ENCODE measurements around the gene LPP. TPM values are rescaled to one million over a fixed set of nuclear protein-coding genes. Genes with fewer than 3 reads are reported as not detected.

Gene LPP
- total and polyA plus RNA-seq, 2 donors from 2014 or later, result 6.7 to 233 TPM

- intact Hi-C loops (cut with DNase I), result no loop called here
- no peak overlapping the region for H3K27ac ChIP-seq (ENCODE audit: low read depth in 2 of 2, low read length in 2 of 2)
- no peaks in the 10 kb centered on the region for H3K36me3 ChIP-seq (ENCODE audit: control insufficient read depth in 2 of 3, insufficient read depth in 3 of 3, low read length in 3 of 3)
- H3K27me3 ChIP-seq (ENCODE audit: control insufficient read depth, insufficient read depth, low read length), result no peaks in the 10 kb centered on the region
- TF ChIP-seq, protein P1, sequence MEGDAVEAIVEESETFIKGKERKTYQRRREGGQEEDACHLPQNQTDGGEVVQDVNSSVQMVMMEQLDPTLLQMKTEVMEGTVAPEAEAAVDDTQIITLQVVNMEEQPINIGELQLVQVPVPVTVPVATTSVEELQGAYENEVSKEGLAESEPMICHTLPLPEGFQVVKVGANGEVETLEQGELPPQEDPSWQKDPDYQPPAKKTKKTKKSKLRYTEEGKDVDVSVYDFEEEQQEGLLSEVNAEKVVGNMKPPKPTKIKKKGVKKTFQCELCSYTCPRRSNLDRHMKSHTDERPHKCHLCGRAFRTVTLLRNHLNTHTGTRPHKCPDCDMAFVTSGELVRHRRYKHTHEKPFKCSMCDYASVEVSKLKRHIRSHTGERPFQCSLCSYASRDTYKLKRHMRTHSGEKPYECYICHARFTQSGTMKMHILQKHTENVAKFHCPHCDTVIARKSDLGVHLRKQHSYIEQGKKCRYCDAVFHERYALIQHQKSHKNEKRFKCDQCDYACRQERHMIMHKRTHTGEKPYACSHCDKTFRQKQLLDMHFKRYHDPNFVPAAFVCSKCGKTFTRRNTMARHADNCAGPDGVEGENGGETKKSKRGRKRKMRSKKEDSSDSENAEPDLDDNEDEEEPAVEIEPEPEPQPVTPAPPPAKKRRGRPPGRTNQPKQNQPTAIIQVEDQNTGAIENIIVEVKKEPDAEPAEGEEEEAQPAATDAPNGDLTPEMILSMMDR (IDR thresholded peaks at IDR 0.05; ENCODE audit: borderline replicate concordance, extremely low read depth, insufficient read depth), result no peak
- DNase-seq, result no peak
- no peaks in the 10 kb centered on the region for H3K9me3 ChIP-seq (ENCODE audit: control insufficient read depth in 2 of 3, insufficient read depth in 1 of 3, low read length in 3 of 3)
- no peaks in the 10 kb centered on the region for H3K4me1 ChIP-seq (ENCODE audit: control insufficient read depth in 2 of 3, insufficient read depth in 2 of 3, low read depth in 1 of 3, low read length in 3 of 3)
- no peak overlapping the region for H3K4me3 ChIP-seq (ENCODE audit: low read length in 3 of 3)
- no peak overlapping the region for H3K9ac ChIP-seq (ENCODE audit: low read length in 3 of 3)
- FAIRE-seq, result no peak
Observed at GRCh38 chr3:188861842-188862744, 708.1 kb downstream of the LPP start.

DNA sequence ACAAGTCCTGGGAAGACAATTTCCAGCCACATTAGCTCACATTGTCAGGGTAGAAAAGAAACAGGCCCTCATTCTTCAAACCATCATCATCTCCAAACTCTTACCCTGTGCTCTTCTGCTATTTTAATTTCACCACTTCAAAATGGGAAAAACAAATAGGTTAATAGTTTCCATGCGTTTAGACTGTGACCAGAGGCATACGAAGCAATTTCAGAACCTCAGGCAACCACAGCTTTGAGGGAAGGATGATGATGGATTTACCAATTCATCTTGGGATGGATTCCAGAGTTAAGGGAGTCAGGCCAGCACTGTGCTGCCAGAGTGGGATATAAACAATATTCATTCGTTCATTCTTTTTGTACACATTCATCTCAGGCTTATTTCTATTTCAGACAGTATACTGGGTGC lies 710.0 kb downstream of the LPP start:
- intact Hi-C loops (cut with DNase I), result no loop called here
- H3K4me3 ChIP-seq (ENCODE audit: low read length in 3 of 3), result no peak overlapping the region
- no peak overlapping the region for H3K27ac ChIP-seq (ENCODE audit: low read depth in 2 of 2, low read length in 2 of 2)
- TF ChIP-seq, protein P1 (IDR thresholded peaks at IDR 0.05; ENCODE audit: borderline replicate concordance, extremely low read depth, insufficient read depth), result no peak
- no peaks in the 10 kb centered on the region for H3K27me3 ChIP-seq (ENCODE audit: control insufficient read depth, insufficient read depth, low read length)
- DNase-seq (no peak), FAIRE-seq (no peak)
- H3K9ac ChIP-seq (ENCODE audit: low read length in 3 of 3), result no peak overlapping the region
- H3K9me3 ChIP-seq (ENCODE audit: control insufficient read depth in 2 of 3, insufficient read depth in 1 of 3, low read length in 3 of 3), result no peaks in the 10 kb centered on the region
- H3K36me3 ChIP-seq (ENCODE audit: control insufficient read depth in 2 of 3, insufficient read depth in 3 of 3, low read length in 3 of 3), result no peaks in the 10 kb centered on the region
- H3K4me1 ChIP-seq (ENCODE audit: control insufficient read depth in 2 of 3, insufficient read depth in 2 of 3, low read depth in 1 of 3, low read length in 3 of 3), result no peaks in the 10 kb centered on the region

DNA sequence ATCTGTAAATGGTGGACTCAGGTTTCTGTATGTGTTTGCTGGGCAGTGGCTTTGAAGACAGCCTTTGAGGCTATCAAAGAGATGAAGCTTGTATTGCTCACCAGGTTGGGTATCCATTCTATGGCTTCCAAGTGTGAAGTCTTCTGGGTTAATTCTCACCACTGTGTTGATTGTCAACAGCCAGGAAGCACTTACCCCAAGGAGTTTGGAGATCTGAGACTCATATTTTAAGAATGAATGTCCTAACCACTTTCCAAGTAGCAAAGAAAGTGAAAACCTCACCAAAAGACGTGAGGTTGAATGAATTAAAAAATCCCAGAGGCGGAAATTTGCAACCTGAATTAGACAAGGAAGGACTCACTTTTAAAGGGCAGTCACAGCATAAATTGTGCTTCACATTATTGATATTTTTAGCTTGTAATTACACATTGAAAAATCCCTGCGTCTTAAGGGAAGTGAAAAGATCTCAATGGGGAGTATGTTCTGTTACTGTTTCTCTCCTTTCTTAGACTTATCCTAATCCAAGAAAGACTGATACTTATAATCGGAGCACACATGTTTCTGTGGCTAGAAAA lies 713.8 kb downstream of the LPP start:
- no peaks in the 10 kb centered on the region for H3K36me3 ChIP-seq (ENCODE audit: control insufficient read depth in 2 of 3, insufficient read depth in 3 of 3, low read length in 3 of 3)
- intact Hi-C loops (cut with DNase I), result no loop called here
- no peaks in the 10 kb centered on the region for H3K4me1 ChIP-seq (ENCODE audit: control insufficient read depth in 2 of 3, insufficient read depth in 2 of 3, low read depth in 1 of 3, low read length in 3 of 3)
- no peak overlapping the region for H3K4me3 ChIP-seq (ENCODE audit: low read length in 3 of 3)
- no peak overlapping the region for H3K9ac ChIP-seq (ENCODE audit: low read length in 3 of 3)
- TF ChIP-seq, protein P1 (IDR thresholded peaks at IDR 0.05; ENCODE audit: borderline replicate concordance, extremely low read depth, insufficient read depth), result no peak
- no peaks in the 10 kb centered on the region for H3K27me3 ChIP-seq (ENCODE audit: control insufficient read depth, insufficient read depth, low read length)
- DNase-seq (no peak), FAIRE-seq (no peak)
- no peak overlapping the region for H3K27ac ChIP-seq (ENCODE audit: low read depth in 2 of 2, low read length in 2 of 2)
- H3K9me3 ChIP-seq (ENCODE audit: control insufficient read depth in 2 of 3, insufficient read depth in 1 of 3, low read length in 3 of 3), result no peaks in the 10 kb centered on the region

All from kidney (tissue), 14 donors.